ENCODE measurements around the gene ZNF280A. TPM values are rescaled to one million over a fixed set of nuclear protein-coding genes. Genes with fewer than 3 reads are reported as not detected.

Gene ZNF280A
- total and polyA plus RNA-seq, 2 donors (not counting 3 experiments of a cell fraction or from before 2014, with no cell fraction given), result 0.15 TPM; not detected in 1

- Histone ChIP-seq H2AFZ (ENCODE audit: low read depth, low read length) (no peak overlapping the region), H3K79me2 (ENCODE audit: control insufficient read depth, insufficient read depth, low read length) (no peaks in the 10 kb centered on the region), H3K27ac (ENCODE audit: insufficient read depth, low read depth, low read length) (no peak overlapping the region), H3K9me3 (replicated peaks; ENCODE audit: control insufficient read depth, insufficient read depth, low read length) (no peaks in the 10 kb centered on the region), H3K27me3 (ENCODE audit: control insufficient read depth in 2 of 2, insufficient read depth in 2 of 2, low read length in 2 of 2) (no peaks in the 10 kb centered on the region), H3K4me2 (ENCODE audit: insufficient read depth, low read length) (no peak overlapping the region), H3K4me1 (ENCODE audit: control insufficient read depth, extremely low read depth, insufficient read depth, low read length) (no peaks in the 10 kb centered on the region), H3K36me3 (ENCODE audit: control insufficient read depth in 2 of 2, extremely low read depth in 1 of 2, insufficient read depth in 2 of 2, low read length in 2 of 2) (peaks cover 3 to 4% of the 10 kb centered on the region in 2 experiments), H3K9ac (replicated peaks; ENCODE audit: extremely low read depth, insufficient read depth, low read length) (no peak overlapping the region), H3K9me1 (replicated peaks; ENCODE audit: control insufficient read depth, extremely low read depth, insufficient read depth, low read length) (no peaks in the 10 kb centered on the region), H3K4me3 (replicated peaks in 1 of 3; ENCODE audit: insufficient read depth in 1 of 3, low read depth in 1 of 3, low read length in 3 of 3) (no peak overlapping the region), H4K20me1 (replicated peaks; ENCODE audit: control insufficient read depth, extremely low read depth, insufficient read depth, low read length) (no peaks in the 10 kb centered on the region)
- intact Hi-C loops (cut with micrococcal nuclease) (no loop called here), dilution Hi-C loops (cut with MboI; ENCODE audit: extremely low pct_ligation_motif_present, low sequenced_read_pairs) (no loop called here)
- ChIA-PET POLR2A (no interaction called here), CTCF (interaction anchor here (1.1 to 1.4 kb wide), 4 partner anchors 22 to 89 kb away, joined by 3 to 6 read pairs (median 4); partner anchors contain the start of gene ZNF280B)
- TF ChIP-seq POLR2A (IDR thresholded peaks at IDR 0.05; ENCODE audit: low read depth, low read length) (no peak), POLR2AphosphoS5 (IDR thresholded peaks at IDR 0.05; ENCODE audit: insufficient read depth, low read depth, low read length) (no peak), JUN (IDR thresholded peaks at IDR 0.05; ENCODE audit: borderline replicate concordance, insufficient read depth, insufficient read length, low read depth) (no peak), CTCF (IDR thresholded peaks at IDR 0.05; ENCODE audit: extremely low read depth in 1 of 2, insufficient read depth in 1 of 2, low read depth in 1 of 2, low read length in 2 of 2) (no peak), GATA2 (IDR thresholded peaks at IDR 0.05; ENCODE audit: insufficient read depth, insufficient read length, low read depth, low read length) (no peak), MYC (IDR thresholded peaks at IDR 0.05; ENCODE audit: low read depth, low read length) (no peak), FOS (IDR thresholded peaks at IDR 0.05; ENCODE audit: borderline replicate concordance, insufficient read depth, low read length) (no peak), EZH2 (IDR thresholded peaks at IDR 0.05; ENCODE audit: borderline replicate concordance, low read depth, low read length, severe bottlenecking) (no peak)
- TF ChIP-seq, protein P1, sequence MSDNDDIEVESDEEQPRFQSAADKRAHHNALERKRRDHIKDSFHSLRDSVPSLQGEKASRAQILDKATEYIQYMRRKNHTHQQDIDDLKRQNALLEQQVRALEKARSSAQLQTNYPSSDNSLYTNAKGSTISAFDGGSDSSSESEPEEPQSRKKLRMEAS (IDR thresholded peaks at IDR 0.05; ENCODE audit: insufficient read depth, insufficient read length), result no peak
- FAIRE-seq, result no peak
- BruUV-seq (replicated peaks), result no TSS peak
- no peak for DNase-seq (ENCODE audit: low read depth, low spot score)
These were observed 33.0 kb downstream of the ZNF280A start for GRCh38 chr22:22487059-22487458.
